NCI-H1105 treated with DMSO at 0.1 percent for 48 hours (cell line): ENCODE measurements around the gene ARPC1B.

Experiments used
- DNase-seq: peaks from one replicate; lab custom pipeline; 2025; lab: John Stamatoyannopoulos, UW

Gene ARPC1B

GRCh38 chr7:99389772-99390171, 15.2 kb downstream of the ARPC1B start:
- no peak for DNase-seq

GRCh38 chr7:99390941-99391602, 16.5 kb downstream of the ARPC1B start:
- no peak for DNase-seq

GRCh38 chr7:99392046-99392445, 17.5 kb downstream of the ARPC1B start:
- no peak for DNase-seq

- peak; percentile 89 for DNase-seq
These were observed 18.3 kb downstream of the ARPC1B start for GRCh38 chr7:99392659-99393354.

GRCh38 chr7:99393355-99394187, 19.0 kb downstream of the ARPC1B start:
- DNase-seq: peak; percentile 88

- DNase-seq: no peak
These were observed 19.6 kb downstream of the ARPC1B start for GRCh38 chr7:99394188-99394502.

- no peak for DNase-seq
These were observed 21.2 kb downstream of the ARPC1B start for GRCh38 chr7:99395616-99396327.

- no peak for DNase-seq
These were observed 22.1 kb downstream of the ARPC1B start for GRCh38 chr7:99396418-99397296.

- DNase-seq: no peak
These were observed 22.9 kb downstream of the ARPC1B start for GRCh38 chr7:99397297-99397983.

- DNase-seq: no peak
These were observed 24.4 kb downstream of the ARPC1B start for GRCh38 chr7:99398891-99399445.

- no peak for DNase-seq
These were observed 25.1 kb downstream of the ARPC1B start for GRCh38 chr7:99399597-99399996.

GRCh38 chr7:99402854-99403253, 28.3 kb downstream of the ARPC1B start:
- no peak for DNase-seq

- DNase-seq: no peak
These were observed 29.2 kb downstream of the ARPC1B start for GRCh38 chr7:99403764-99404163.

- no peak for DNase-seq
These were observed 29.9 kb downstream of the ARPC1B start for GRCh38 chr7:99404235-99404976.

GRCh38 chr7:99404977-99405320, 30.4 kb downstream of the ARPC1B start:
- no peak for DNase-seq

GRCh38 chr7:99406557-99406956, 32.0 kb downstream of the ARPC1B start:
- no peak for DNase-seq

GRCh38 chr7:99407872-99408378, 33.4 kb downstream of the ARPC1B start:
- peak; percentile 28 for DNase-seq

- peak; percentile 94 for DNase-seq
These were observed 34.1 kb downstream of the ARPC1B start, which contains the start of the genes BUD31 and PDAP1 for GRCh38 chr7:99408379-99409191. BUD31 (plus strand) TSS chr7:99408969; CDS start chr7:99411093, 2,124 bp downstream. PDAP1 (minus strand) TSS chr7:99408597; CDS start chr7:99408548, 49 bp downstream.

GRCh38 chr7:99409192-99409572, 34.7 kb downstream of the ARPC1B start:
- no peak for DNase-seq
